HepG2 (cell line): Measurements from ENCODE around the gene CCDC30. TPM values are rescaled to one million over a fixed set of nuclear protein-coding genes. Genes with fewer than 3 reads are reported as not detected.

Source experiments
- DNMT3B ChIP-seq: conservative IDR thresholded peaks from 2 replicates; pipeline ENCODE4 v1.6.1; 2016; ENCODE audit warnings: missing biosample characterization, control low read depth
- HIVEP1 ChIP-seq: sonication (generic); formaldehyde crosslinking; IDR thresholded peaks from 2 replicates; pipeline ENCODE4 v1.4.0; 2020; ENCODE audit warnings: mild to moderate bottlenecking, missing genetic modification reagents
- HMG20B ChIP-seq: conservative IDR thresholded peaks from 2 replicates; pipeline ENCODE4 v1.6.1; 2016; ENCODE audit warnings: missing genetic modification reagents, missing compliant biosample characterization
- HNF4G ChIP-seq, 2 experiments: sonication (generic) in 1 of 2; formaldehyde crosslinking in 1 of 2; IDR thresholded peaks; 2 replicates each; pipeline versions ENCODE4 v1.4.0 to v1.6.1; 2011 to 2020; ENCODE audit warnings: borderline replicate concordance in 2 of 2, low read depth in 2 of 2, mild to moderate bottlenecking in 2 of 2, low read length in 1 of 2, missing genetic modification reagents in 1 of 2, moderate library complexity in 1 of 2
- KLF11 ChIP-seq: IDR thresholded peaks from 2 replicates; pipeline ENCODE4 v1.6.1; 2016; ENCODE audit warnings: missing compliant biosample characterization
- MAFG ChIP-seq: sonication (generic); formaldehyde crosslinking; IDR thresholded peaks from 2 replicates; pipeline ENCODE4 v1.5.1; 2020; ENCODE audit warnings: mild to moderate bottlenecking, missing genetic modification reagents
- MTF1 ChIP-seq: sonication (generic); formaldehyde crosslinking; IDR thresholded peaks from 2 replicates; pipeline ENCODE4 v1.5.0; 2020; ENCODE audit warnings: missing genetic modification reagents
- POLR2A ChIP-seq, 2 experiments: IDR thresholded peaks; 2 replicates each; pipeline ENCODE4 v1.6.1; 2011; ENCODE audit warnings: low read depth in 2 of 2, low read length in 2 of 2, mild to moderate bottlenecking in 1 of 2, moderate library complexity in 1 of 2; ENCODE audit not compliant: insufficient read depth in 1 of 2
- RBM39 ChIP-seq: fragments of 200-400 bp; formaldehyde crosslinking; IDR thresholded peaks from one replicate; pipeline ENCODE4 v1.6.1; 2018; ENCODE audit warnings: antibody characterized with exemption, mild to moderate bottlenecking, low read depth, low read length; ENCODE audit not compliant: poor library complexity, severe bottlenecking
- RERE ChIP-seq: IDR thresholded peaks from 2 replicates; pipeline ENCODE4 v1.6.1; 2016; ENCODE audit warnings: low read depth, missing genetic modification reagents, missing compliant biosample characterization
- THAP11 ChIP-seq: IDR thresholded peaks from 2 replicates; pipeline ENCODE4 v1.6.1; 2016; ENCODE audit warnings: missing biosample characterization, missing genetic modification reagents
- WIZ ChIP-seq: sonication (generic); formaldehyde crosslinking; IDR thresholded peaks from 2 replicates; pipeline ENCODE4 v1.5.1; 2020; ENCODE audit warnings: mild to moderate bottlenecking, missing genetic modification reagents
- ZBTB14 ChIP-seq: sonication (generic); formaldehyde crosslinking; IDR thresholded peaks from 2 replicates; pipeline ENCODE4 v1.4.0; 2020; ENCODE audit warnings: missing genetic modification reagents
- ZBTB7B ChIP-seq: sonication (generic); formaldehyde crosslinking; IDR thresholded peaks from 2 replicates; pipeline ENCODE4 v1.4.0; 2020; ENCODE audit warnings: missing genetic modification reagents
- ZEB1 ChIP-seq: IDR thresholded peaks from 2 replicates; pipeline ENCODE4 v1.6.1; 2012; ENCODE audit warnings: mild to moderate bottlenecking, low read depth, inconsistent platforms; ENCODE audit not compliant: insufficient replicate concordance
- ZNF224 ChIP-seq: sonication (generic); formaldehyde crosslinking; IDR thresholded peaks from 2 replicates; pipeline ENCODE4 v1.5.0; 2020; ENCODE audit warnings: mild to moderate bottlenecking, missing genetic modification reagents
- ZNF234 ChIP-seq: sonication (generic); formaldehyde crosslinking; conservative IDR thresholded peaks from 2 replicates; pipeline ENCODE4 v1.5.1; 2020; ENCODE audit warnings: mild to moderate bottlenecking, missing genetic modification reagents
- ZNF510 ChIP-seq: sonication (generic); formaldehyde crosslinking; IDR thresholded peaks from 2 replicates; pipeline ENCODE4 v1.4.0; 2020; ENCODE audit warnings: low read depth, mild to moderate bottlenecking, missing genetic modification reagents
- ZNF512B ChIP-seq: sonication (generic); formaldehyde crosslinking; IDR thresholded peaks from 2 replicates; pipeline ENCODE4 v1.5.1; 2020; ENCODE audit warnings: missing genetic modification reagents, mild to moderate bottlenecking, borderline replicate concordance
- polyA plus RNA-seq, 8 experiments: library from polyadenylated mRNA; depleted of rRNA in 3 of 8; stranded (reverse) in 7 of 8; unstranded in 1 of 8; fragments of >200 nt; fragmentation: Illumina TruSeq in 4 of 8; extraction: Trizol in 4 of 8; gene quantifications; 2 replicates each; pipeline versions ENCODE4 v1.2.1 to v1.2.3, GENCODE V29; 2011 to 2016; ENCODE audit warnings: low read depth in 4 of 8, missing spikeins in 1 of 8, mixed read lengths in 1 of 8; ENCODE audit not compliant: insufficient read depth in 1 of 8
- total RNA-seq, 5 experiments: library from RNA; depleted of rRNA; stranded (reverse); fragments of >200 nt; fragmentation: Illumina TruSeq; extraction: Trizol; gene quantifications; 2 replicates each; pipeline ENCODE4 v1.2.3, GENCODE V29; 2016; ENCODE audit warnings: low read depth in 1 of 5
- TF ChIP-seq, protein P1 (sequence below): sonication (generic); formaldehyde crosslinking; IDR thresholded peaks from 2 replicates; pipeline ENCODE4 v1.4.0; 2020; ENCODE audit warnings: mild to moderate bottlenecking, missing genetic modification reagents, borderline replicate concordance

CCDC30 gene
- total and polyA plus RNA-seq, 2 of the 13 experiments (the other 11 are each of a cell fraction or from before 2014, with no cell fraction given): 0.25 to 0.77 TPM

GRCh38 chr1:42456754-42457089 is 6.4 kb upstream of the CCDC30 start (continued):
- TF ChIP-seq ZBTB14 (CRISPR knock-in tag) (no peak), RBM39 (no peak), ZNF510 (CRISPR knock-in tag) (0 out of 2 replicates have a peak, but pooled peaks have one; percentile 19), KLF11 (no peak), ZBTB7B (CRISPR knock-in tag) (no peak; the same call in 1 of the 2 replicates), WIZ (CRISPR knock-in tag) (no peak), HIVEP1 (peak; percentile 11; the same call in 1 of the 2 replicates), ZNF224 (no peak), MTF1 (no peak), DNMT3B (no peak), HNF4G (IDR thresholded peaks at IDR 0.05; ENCODE audit: borderline replicate concordance, low read depth, low read length) (no peak), HNF4G (CRISPR knock-in tag; IDR thresholded peaks at IDR 0.05; ENCODE audit: borderline replicate concordance, low read depth) (no peak), THAP11 (no peak), ZNF512B (no peak), ZEB1 (no peak), HMG20B (no peak), ZNF234 (CRISPR knock-in tag) (no peak), RERE (CRISPR knock-in tag) (no peak), POLR2A (IDR thresholded peaks at IDR 0.05; ENCODE audit: insufficient read depth in 1 of 2, low read depth in 2 of 2, low read length in 2 of 2) (no peak), MAFG (CRISPR knock-in tag) (no peak)
- TF ChIP-seq, protein P1, sequence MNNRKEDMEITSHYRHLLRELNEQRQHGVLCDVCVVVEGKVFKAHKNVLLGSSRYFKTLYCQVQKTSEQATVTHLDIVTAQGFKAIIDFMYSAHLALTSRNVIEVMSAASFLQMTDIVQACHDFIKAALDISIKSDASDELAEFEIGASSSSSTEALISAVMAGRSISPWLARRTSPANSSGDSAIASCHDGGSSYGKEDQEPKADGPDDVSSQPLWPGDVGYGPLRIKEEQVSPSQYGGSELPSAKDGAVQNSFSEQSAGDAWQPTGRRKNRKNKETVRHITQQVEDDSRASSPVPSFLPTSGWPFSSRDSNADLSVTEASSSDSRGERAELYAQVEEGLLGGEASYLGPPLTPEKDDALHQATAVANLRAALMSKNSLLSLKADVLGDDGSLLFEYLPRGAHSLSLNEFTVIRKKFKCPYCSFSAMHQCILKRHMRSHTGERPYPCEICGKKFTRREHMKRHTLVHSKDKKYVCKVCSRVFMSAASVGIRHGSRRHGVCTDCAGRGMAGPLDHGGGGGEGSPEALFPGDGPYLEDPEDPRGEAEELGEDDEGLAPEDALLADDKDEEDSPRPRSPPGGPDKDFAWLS: no peak
